GM12873 (cell line): ENCODE measurements around the gene ZDHHC18.

Source experiments
- TF ChIP-seq, protein P1 (sequence below): IDR thresholded peaks from 2 replicates; pipeline ENCODE4 v1.5.1; 2012; ENCODE audit warnings: low read depth, mild to moderate bottlenecking, moderate library complexity, low read length, control low read depth; ENCODE audit not compliant: insufficient read depth; ENCODE audit errors: missing control alignments

Gene ZDHHC18

DNA sequence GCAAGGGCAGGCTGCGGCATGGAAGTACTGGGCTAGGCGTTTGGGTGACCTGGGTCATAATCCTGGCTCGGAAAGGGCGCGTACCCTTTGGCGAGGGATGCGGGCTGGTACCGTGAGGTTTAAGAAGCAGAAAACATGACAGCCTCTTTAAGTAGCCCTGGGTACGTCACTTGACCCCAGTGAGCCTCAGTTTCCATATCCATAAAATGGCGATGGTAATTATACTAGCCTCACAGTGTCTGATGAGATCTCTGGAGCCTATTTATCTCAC lies 38.0 kb upstream of the ZDHHC18 start:
- TF ChIP-seq, protein P1, sequence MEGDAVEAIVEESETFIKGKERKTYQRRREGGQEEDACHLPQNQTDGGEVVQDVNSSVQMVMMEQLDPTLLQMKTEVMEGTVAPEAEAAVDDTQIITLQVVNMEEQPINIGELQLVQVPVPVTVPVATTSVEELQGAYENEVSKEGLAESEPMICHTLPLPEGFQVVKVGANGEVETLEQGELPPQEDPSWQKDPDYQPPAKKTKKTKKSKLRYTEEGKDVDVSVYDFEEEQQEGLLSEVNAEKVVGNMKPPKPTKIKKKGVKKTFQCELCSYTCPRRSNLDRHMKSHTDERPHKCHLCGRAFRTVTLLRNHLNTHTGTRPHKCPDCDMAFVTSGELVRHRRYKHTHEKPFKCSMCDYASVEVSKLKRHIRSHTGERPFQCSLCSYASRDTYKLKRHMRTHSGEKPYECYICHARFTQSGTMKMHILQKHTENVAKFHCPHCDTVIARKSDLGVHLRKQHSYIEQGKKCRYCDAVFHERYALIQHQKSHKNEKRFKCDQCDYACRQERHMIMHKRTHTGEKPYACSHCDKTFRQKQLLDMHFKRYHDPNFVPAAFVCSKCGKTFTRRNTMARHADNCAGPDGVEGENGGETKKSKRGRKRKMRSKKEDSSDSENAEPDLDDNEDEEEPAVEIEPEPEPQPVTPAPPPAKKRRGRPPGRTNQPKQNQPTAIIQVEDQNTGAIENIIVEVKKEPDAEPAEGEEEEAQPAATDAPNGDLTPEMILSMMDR, result no peak

- TF ChIP-seq, protein P1, result peak; percentile 93
Observed at GRCh38 chr1:26788836-26789611, 37.5 kb upstream of the ZDHHC18 start.

DNA sequence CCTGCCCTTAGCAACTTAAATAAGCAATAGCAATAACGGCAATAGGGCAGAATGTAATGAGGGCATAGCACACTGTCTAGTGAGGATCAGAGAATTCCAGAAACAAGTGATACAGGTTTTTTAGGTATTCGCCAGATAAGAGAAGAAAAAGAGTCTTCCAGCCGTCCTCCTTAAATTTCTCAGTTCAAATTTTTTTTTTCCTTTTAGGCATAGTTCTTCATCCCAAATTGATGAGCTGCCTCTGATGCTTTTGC lies 36.9 kb upstream of the ZDHHC18 start:
- TF ChIP-seq, protein P1, result no peak

- TF ChIP-seq, protein P1, result no peak
Observed at GRCh38 chr1:26789931-26790330, 36.6 kb upstream of the ZDHHC18 start.

DNA sequence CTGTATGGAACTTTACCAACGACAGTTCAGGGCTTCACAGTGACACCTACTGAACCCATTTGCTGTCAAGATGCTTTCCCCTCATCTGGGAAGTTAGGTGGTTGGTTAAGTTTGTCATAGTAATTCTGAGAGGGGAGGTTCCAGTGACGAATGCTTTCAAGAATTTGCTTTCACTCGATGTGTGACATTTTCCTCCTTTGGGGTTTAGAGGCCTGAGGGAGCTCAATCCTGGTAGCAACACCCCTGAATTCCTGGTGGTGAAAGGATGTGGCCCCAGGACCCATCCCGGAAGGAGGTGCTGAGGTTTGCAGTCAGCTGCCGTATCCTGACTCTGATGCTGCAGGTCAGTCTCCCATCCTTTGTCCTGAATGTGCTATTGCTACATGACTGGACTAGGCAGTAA lies 35.9 kb upstream of the ZDHHC18 start:
- TF ChIP-seq, protein P1, result peak; percentile 16

- TF ChIP-seq, protein P1, result no peak
Observed at GRCh38 chr1:26791148-26791547, 35.3 kb upstream of the ZDHHC18 start.

- TF ChIP-seq, protein P1, result no peak
Observed at GRCh38 chr1:26791626-26792025, 34.9 kb upstream of the ZDHHC18 start.

GRCh38 chr1:26792924-26793323 lies 33.6 kb upstream of the ZDHHC18 start:
- TF ChIP-seq, protein P1, result no peak
